Activated CD8-positive, alpha-beta memory T cell treated with anti-CD3 and anti-CD28 coated beads for 36 hours (primary cell): Measurements from ENCODE around the gene ABHD4. TPM values are rescaled to one million over a fixed set of nuclear protein-coding genes. Genes with fewer than 3 reads are reported as not detected.
"Not testable (repeated sequence)": the region's sequence is repeated elsewhere in the genome, so short reads cannot be mapped to it uniquely, and the experiment has no call there.

ENCODE experiments used
- CTCF ChIA-PET: fragments of 350-600 bp; sonication (Branson Sonifier 250); formaldehyde crosslinking; loops from one replicate; lab custom pipeline; 2021; ENCODE audit warnings: antibody characterized with exemption; lab: Charles Lee
- POLR2A ChIA-PET: fragments of 350-600 bp; sonication (Branson Sonifier 250); formaldehyde crosslinking; loops from one replicate; lab custom pipeline; 2021; ENCODE audit warnings: antibody characterized with exemption; lab: Charles Lee
- total RNA-seq, 2 experiments: library from RNA; stranded (reverse); gene quantifications; one replicate each; pipeline ENCODE4 v1.2.3, GENCODE V29; 2021

Gene ABHD4
- total RNA-seq, 2 experiments from 2014 or later, result 8.1 to 9.2 TPM

DNA sequence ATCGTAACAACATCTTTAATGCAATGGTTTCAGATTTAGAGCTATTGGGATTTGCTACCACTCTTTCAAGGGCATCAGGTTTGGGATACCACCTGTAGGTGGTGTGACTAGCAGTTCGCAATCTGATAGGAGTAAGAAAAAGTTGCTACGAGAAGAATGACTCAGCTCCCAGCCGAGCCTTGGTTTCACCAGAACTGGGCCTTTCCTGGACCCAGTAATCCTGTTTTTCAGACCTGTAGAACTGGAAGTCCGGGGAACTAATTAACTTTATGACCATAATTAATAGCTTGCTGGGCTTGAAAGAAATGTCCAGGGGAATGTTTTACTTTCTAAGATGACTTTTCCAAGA, 770 bp downstream of the ABHD4 start:
- POLR2A ChIA-PET, result interaction anchor here (0.7 to 2.6 kb wide), 3 partner anchors 10 to 43 kb away, joined by 3 to 32 read pairs (median 3); partner anchors contain the start of gene DAD1

DNA sequence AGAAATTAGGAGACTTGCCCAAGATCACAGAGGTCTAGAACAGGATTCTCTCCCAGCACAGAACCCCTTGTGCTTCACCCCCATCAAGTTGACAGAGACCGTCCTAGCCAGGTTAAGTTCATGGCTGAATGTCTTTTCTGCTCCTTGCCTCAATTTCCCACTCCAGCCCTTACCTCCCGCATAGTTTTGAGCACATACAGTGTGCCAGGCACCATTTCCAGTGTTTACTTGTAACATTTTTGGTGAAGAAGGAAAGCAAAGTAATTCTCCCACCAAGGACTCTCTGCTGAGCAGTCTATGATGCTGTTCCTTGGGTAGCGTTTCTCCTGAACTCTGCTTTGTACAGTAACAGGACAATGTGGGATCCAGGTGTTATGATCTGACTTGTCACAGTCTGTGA, 1.2 kb downstream of the ABHD4 start:
- POLR2A ChIA-PET, result interaction anchor here (0.9 to 2.6 kb wide), 2 partner anchors 10 to 44 kb away, joined by 3 to 32 read pairs; partner anchors contain the start of gene DAD1
- CTCF ChIA-PET, result interaction anchor here (1.0 to 1.4 kb wide), 4 partner anchors 11 to 54 kb away, joined by 3 to 5 read pairs (median 5); no protein-coding TSS in a partner anchor

More for the DNA sequence above, 770 bp downstream of the ABHD4 start:
- CTCF ChIA-PET, result interaction anchor here (0.6 to 1.4 kb wide), 5 partner anchors 11 to 864 kb away, joined by 3 to 5 read pairs (median 5); no protein-coding TSS in a partner anchor

GRCh38 chr14:22600027-22600426, 1.9 kb downstream of the ABHD4 start:
- CTCF ChIA-PET, result interaction anchor here (0.9 to 1.7 kb wide), 2 partner anchors 28 to 113 kb away, joined by 3 to 6 read pairs; no protein-coding TSS in a partner anchor
- POLR2A ChIA-PET, result no interaction called here

GRCh38 chr14:22601456-22601855, 3.4 kb downstream of the ABHD4 start:
- CTCF ChIA-PET, result interaction anchor here (1.3 to 1.7 kb wide), 4 partner anchors 12 to 252 kb away, joined by 3 to 6 read pairs (median 5); partner anchors contain the start of gene DAD1
- POLR2A ChIA-PET, result interaction anchor here (0.9 kb wide), 1 partner anchor 12 kb away, joined by 4 read pairs; the partner anchor contains the start of gene DAD1

- ChIA-PET CTCF (interaction anchor here (1.3 to 1.5 kb wide), 3 partner anchors 12 to 251 kb away, joined by 3 to 6 read pairs (median 4); partner anchors contain the start of gene DAD1), POLR2A (no interaction called here)
These were observed 3.9 kb downstream of the ABHD4 start for GRCh38 chr14:22601996-22602395.

DNA sequence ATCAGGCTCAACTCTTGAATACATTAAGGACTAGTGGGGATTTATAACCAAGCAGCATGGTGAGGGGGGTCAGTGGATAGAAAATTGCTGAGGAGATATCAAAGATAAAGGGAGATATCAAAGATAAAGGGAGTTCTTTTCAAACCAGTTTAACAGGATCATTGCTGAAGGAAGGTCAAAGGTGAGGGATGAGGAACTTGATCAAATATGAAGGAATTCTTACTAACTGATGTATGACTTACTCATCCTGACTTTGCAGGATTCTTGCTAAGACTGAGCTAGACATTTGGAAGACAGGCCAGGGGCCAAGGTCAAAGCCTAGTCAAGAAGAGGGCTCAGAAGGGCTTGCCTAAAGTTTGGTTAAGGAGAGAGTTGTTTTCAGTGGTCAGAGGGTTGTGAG, 4.8 kb downstream of the ABHD4 start:
- ChIA-PET CTCF (interaction anchor here (0.6 to 1.5 kb wide), 3 partner anchors 12 to 250 kb away, joined by 3 to 6 read pairs (median 4); no protein-coding TSS in a partner anchor), POLR2A (no interaction called here)

GRCh38 chr14:22606380-22606779, 8.3 kb downstream of the ABHD4 start:
- POLR2A ChIA-PET, result no interaction called here

DNA sequence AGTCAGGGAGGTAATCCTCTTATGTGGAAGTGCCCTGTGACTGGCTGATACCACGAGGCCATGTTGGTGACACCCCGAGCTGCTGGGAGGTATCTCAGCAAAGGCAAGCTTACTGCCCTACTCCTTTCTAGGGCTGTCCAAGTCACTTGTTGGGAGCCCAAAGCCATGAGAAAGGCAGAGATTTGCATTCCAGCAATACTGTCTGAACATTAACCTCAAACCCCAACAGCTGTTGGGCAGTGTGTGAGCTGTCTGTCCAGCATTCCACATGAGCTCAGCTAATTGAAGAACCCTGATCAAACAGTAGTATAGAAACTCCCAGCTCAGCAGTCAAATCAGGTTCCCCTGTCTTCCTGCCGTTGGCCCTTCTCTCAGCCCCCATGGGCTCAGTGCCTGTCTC, 9.2 kb downstream of the ABHD4 start:
- ChIA-PET POLR2A (no interaction called here), CTCF (no interaction called here)

More at GRCh38 chr14:22606380-22606779, 8.3 kb downstream of the ABHD4 start:
- CTCF ChIA-PET, result interaction anchor here (1.4 kb wide), 1 partner anchor 36 kb away, joined by 3 read pairs; no protein-coding TSS in a partner anchor

DNA sequence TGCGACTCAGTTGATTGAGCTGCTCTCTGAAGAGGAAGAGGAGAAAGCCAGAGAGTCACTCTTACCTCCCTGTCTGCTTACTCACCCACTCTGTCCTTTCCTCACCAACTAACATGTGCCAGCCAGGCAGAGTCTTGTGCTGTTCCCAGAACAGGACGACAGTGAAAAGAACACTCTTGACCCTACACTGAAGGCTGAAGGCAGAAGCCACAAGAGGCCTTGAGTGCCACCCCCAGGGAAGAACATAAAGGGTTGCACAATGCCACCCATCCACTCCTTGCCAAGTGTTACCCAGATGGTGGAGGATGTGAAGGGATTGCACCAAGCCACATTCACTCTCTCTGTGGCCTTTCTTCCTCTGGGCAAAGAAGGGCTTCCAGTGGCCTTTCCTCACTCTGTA, 12.8 kb downstream of the ABHD4 start:
- POLR2A ChIA-PET, result no interaction called here
- CTCF ChIA-PET, result no interaction called here

DNA sequence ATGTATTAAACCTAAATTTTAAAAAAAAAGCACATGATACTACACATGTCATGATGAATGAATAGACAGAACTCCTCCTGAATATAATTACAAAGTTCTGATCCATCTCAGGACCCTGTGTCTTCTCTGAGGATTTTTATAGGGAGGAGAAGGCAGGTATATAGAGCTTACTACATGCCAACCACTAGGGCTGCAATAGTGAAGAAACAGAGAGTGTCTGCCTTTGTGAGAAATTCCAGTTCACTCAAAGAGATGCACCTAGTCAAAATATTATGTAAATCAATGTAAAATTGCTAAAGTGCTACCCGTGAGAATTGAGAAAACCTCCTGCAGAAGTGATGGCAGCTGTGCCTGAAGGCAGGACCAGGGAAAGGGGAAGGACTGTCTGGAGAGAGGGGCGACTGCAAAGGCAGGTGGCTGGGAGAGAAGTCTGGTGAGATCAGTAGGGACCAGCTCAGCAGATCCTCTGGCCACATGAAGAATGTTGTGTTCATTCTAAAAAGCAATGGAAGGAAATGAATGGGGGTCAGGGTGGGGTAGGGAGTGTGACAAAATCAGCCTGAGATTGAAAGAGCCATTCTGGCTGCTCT, 15.1 kb downstream of the ABHD4 start:
- ChIA-PET POLR2A (no interaction called here), CTCF (no interaction called here)

GRCh38 chr14:22613736-22614239, 15.7 kb downstream of the ABHD4 start:
- CTCF ChIA-PET, result no interaction called here

DNA sequence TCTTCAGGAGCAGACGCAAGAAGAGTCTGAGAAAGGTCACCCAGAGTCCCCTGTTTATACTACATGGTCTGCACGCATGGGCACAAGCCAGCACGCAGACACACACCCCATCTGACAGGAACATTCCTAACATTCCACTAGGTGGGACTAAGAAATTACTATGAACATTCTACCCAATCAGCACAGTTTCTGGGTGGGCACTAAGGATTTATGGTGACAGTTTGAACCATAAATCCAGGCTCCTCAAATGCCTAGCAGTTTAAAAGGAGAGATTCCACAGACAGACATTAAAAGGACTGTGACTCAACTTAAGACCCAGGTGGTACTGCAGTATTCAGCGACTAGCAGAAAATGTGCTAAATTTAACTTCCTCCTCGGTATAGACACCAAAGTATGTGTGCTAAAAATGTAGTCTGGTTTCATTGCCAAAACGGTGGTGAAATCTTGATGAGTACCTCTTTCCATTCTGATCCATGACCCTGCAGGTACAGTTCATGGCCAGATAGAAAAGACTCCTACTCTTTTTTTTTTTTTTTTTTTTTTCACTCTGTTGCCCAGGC, 16.2 kb downstream of the ABHD4 start:
- ChIA-PET CTCF (no interaction called here), POLR2A (no interaction called here)

More at GRCh38 chr14:22613736-22614239, 15.7 kb downstream of the ABHD4 start:
- POLR2A ChIA-PET, result no interaction called here

- CTCF ChIA-PET, result not testable (repeated sequence)
These were observed 17.7 kb downstream of the ABHD4 start for GRCh38 chr14:22615765-22616164.

GRCh38 chr14:22622255-22622654, 24.2 kb downstream of the ABHD4 start:
- CTCF ChIA-PET, result no interaction called here
- POLR2A ChIA-PET, result no interaction called here

More at GRCh38 chr14:22615765-22616164, 17.7 kb downstream of the ABHD4 start:
- POLR2A ChIA-PET, result not testable (repeated sequence)

DNA sequence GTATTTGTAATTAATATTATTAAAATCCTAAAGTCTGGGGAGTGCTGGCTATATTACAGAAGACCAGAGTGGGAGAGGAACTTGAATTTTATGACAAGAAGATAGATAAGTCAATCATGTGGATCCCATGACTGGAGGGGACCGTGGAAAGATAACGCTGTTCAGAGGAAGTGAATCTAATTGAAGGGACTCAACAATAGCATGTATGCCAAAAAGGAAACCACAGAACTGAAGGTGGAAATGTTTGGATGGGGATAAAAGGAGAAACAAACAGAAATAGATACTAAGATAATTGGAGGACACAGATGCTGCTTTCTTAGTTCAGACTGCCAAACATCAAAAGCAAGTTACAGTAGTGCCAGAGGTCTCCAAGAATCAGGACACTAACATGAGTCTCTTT, 24.9 kb downstream of the ABHD4 start:
- ChIA-PET CTCF (no interaction called here), POLR2A (no interaction called here)

- CTCF ChIA-PET, result no interaction called here
- POLR2A ChIA-PET, result no interaction called here
These were observed 28.5 kb downstream of the ABHD4 start for GRCh38 chr14:22626590-22626989.

DNA sequence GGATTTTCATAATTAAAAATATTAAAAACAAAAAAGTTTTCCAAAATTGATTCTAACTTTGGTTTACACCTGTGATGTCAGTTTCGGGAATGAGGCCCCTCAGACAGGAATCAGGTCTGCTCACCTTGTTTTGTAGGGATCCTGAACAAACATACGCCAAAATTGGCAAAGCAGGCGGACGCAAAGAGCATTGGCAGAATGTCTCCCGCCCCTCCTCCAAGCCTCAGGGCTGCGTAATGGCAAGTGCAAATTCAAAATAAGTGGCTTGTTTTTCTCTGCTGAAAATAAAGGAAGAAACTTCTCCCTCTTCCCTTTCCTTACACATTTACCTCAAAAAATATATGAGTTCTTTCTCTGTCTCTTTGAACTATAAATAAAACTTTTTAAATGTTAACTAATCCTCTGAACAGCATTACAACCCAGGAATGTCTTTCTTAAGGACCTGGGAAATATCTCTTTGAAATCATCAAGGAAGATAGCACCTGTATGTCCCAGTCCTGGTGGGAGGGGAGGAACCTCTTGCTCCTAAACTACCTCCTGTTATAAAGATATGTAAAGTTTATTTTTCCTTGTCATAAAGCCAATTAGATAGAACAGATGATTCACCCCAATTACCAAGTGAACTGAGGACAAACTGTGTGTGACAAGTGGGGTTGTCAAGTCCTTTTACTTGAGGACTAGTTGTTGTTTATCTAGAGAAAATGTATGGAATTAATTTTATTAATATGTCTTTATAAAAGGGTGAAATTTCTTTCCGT, 29.6 kb downstream of the ABHD4 start:
- ChIA-PET CTCF (no interaction called here), POLR2A (no interaction called here)

GRCh38 chr14:22629361-22629760, 31.3 kb downstream of the ABHD4 start:
- POLR2A ChIA-PET, result no interaction called here
- CTCF ChIA-PET, result no interaction called here

- CTCF ChIA-PET, result interaction anchor here (0.5 kb wide), 1 partner anchor 135 kb away, joined by 3 read pairs; no protein-coding TSS in a partner anchor
- POLR2A ChIA-PET, result no interaction called here
These were observed 32.0 kb downstream of the ABHD4 start for GRCh38 chr14:22630066-22630465.
